Endothelial cell of umbilical vein (primary cell): Measurements from ENCODE around the gene PEG3. TPM values are rescaled to one million over a fixed set of nuclear protein-coding genes. Genes with fewer than 3 reads are reported as not detected.
A peak's percentile ranks its signal among the peaks of the same experiment; 100 is the strongest.

Experiments
- BruUV-seq: library from RNA; stranded (reverse); fragments of 400-500 nt; replicated peaks from 2 replicates; lab custom pipeline; 2021; lab: Mats Ljungman, UMichigan
- CTCF ChIA-PET: fragments of 300-600, 350-600 bp; sonication (Branson Sonifier 250); formaldehyde crosslinking; loops from one replicate; lab custom pipeline; 2021; ENCODE audit warnings: antibody characterized with exemption, inconsistent platforms; lab: Charles Lee
- POLR2A ChIA-PET: fragments of 300-600, 350-600 bp; sonication (Branson Sonifier 250); formaldehyde crosslinking; loops from one replicate; lab custom pipeline; 2021; ENCODE audit warnings: antibody characterized with exemption, inconsistent platforms; lab: Charles Lee
- DNase-seq: peaks from one replicate; pipeline ENCODE4 v3.0.0-alpha.2; 2011; ENCODE audit warnings: low read depth, low spot score
- FAIRE-seq: peaks from 2 replicates; lab custom pipeline; 2011; peaks lifted over from hg19 to GRCh38; lab: Jason Lieb, UNC
- H2AFZ ChIP-seq: 2 replicates; pipeline ENCODE4 v1.6.0; 2012; ENCODE audit warnings: low read depth, low read length, control low read depth, inconsistent platforms
- H3K27ac ChIP-seq: 2 replicates; pipeline ENCODE4 v1.5.1; 2011; ENCODE audit warnings: low read depth, mild to moderate bottlenecking, control low read depth, low read length, moderate library complexity; ENCODE audit not compliant: insufficient read depth
- H3K27me3 ChIP-seq, 2 experiments: 2 replicates each; pipeline versions ENCODE4 v1.6.0 to v1.6.1; 2011; ENCODE audit warnings: low read length in 2 of 2, mixed read lengths in 1 of 2; ENCODE audit not compliant: control insufficient read depth in 2 of 2, insufficient read depth in 2 of 2
- H3K36me3 ChIP-seq, 2 experiments: 2 replicates in 1 of 2; 3 replicates in 1 of 2; pipeline ENCODE4 v1.5.1; 2011; ENCODE audit warnings: low read length in 2 of 2, mild to moderate bottlenecking in 1 of 2, moderate library complexity in 1 of 2; ENCODE audit not compliant: control insufficient read depth in 2 of 2, insufficient read depth in 2 of 2; ENCODE audit errors: extremely low read depth in 1 of 2
- H3K4me1 ChIP-seq: 3 replicates; pipeline ENCODE4 v1.5.1; 2011; ENCODE audit warnings: mild to moderate bottlenecking, low read length; ENCODE audit not compliant: control insufficient read depth, insufficient read depth; ENCODE audit errors: extremely low read depth
- H3K4me2 ChIP-seq: 2 replicates; pipeline ENCODE4 v1.6.1; 2011; ENCODE audit warnings: low read length, control low read depth, mixed read lengths; ENCODE audit not compliant: insufficient read depth
- H3K4me3 ChIP-seq, 3 experiments: fragments of 200-600 bp in 1 of 3; sonication (generic), shearing (Covaris generic) in 1 of 3; replicated peaks in 1 of 3; 2 replicates each; pipeline ENCODE4 v1.5.1; 2011 to 2016; ENCODE audit warnings: control low read depth in 3 of 3, low read length in 3 of 3, mild to moderate bottlenecking in 2 of 3, inconsistent platforms in 1 of 3, low read depth in 1 of 3, moderate library complexity in 1 of 3; ENCODE audit not compliant: insufficient read depth in 1 of 3
- H3K79me2 ChIP-seq: 2 replicates; pipeline ENCODE4 v1.6.0; 2012; ENCODE audit warnings: low read length, inconsistent platforms; ENCODE audit not compliant: control insufficient read depth, insufficient read depth
- H3K9ac ChIP-seq: replicated peaks from 2 replicates; pipeline ENCODE3; 2011; ENCODE audit warnings: low read length, control low read depth; ENCODE audit not compliant: insufficient read depth; ENCODE audit errors: extremely low read depth
- H3K9me1 ChIP-seq: replicated peaks from 3 replicates; pipeline ENCODE4 v1.6.0; 2011; ENCODE audit warnings: mild to moderate bottlenecking, low read length; ENCODE audit not compliant: control insufficient read depth, insufficient read depth; ENCODE audit errors: extremely low read depth
- H3K9me3 ChIP-seq: replicated peaks from 2 replicates; pipeline ENCODE4 v1.5.1; 2012; ENCODE audit warnings: low read length, inconsistent platforms; ENCODE audit not compliant: control insufficient read depth, insufficient read depth
- H4K20me1 ChIP-seq: replicated peaks from 2 replicates; pipeline ENCODE3; 2011; ENCODE audit warnings: mild to moderate bottlenecking, low read length; ENCODE audit not compliant: control insufficient read depth, insufficient read depth; ENCODE audit errors: extremely low read depth
- EZH2 ChIP-seq: IDR thresholded peaks from 2 replicates; pipeline ENCODE4 v1.6.1; 2012; ENCODE audit warnings: borderline replicate concordance, low read depth, mild to moderate bottlenecking, moderate library complexity, low read length, inconsistent platforms; ENCODE audit not compliant: severe bottlenecking
- FOS ChIP-seq: IDR thresholded peaks from 2 replicates; pipeline ENCODE4 v1.6.1; 2011; ENCODE audit warnings: mild to moderate bottlenecking, low read length, moderate library complexity, borderline replicate concordance; ENCODE audit not compliant: insufficient read depth
- GATA2 ChIP-seq: IDR thresholded peaks from 2 replicates; pipeline ENCODE4 v1.7.0; 2011; ENCODE audit warnings: low read depth, mild to moderate bottlenecking, moderate library complexity, mixed read lengths, low read length; ENCODE audit not compliant: insufficient read length, insufficient read depth
- JUN ChIP-seq: IDR thresholded peaks from 2 replicates; pipeline ENCODE4 v1.6.1; 2011; ENCODE audit warnings: borderline replicate concordance, low read depth; ENCODE audit not compliant: insufficient read length, insufficient read depth
- MYC ChIP-seq: IDR thresholded peaks from one replicate; pipeline ENCODE4 v1.6.1; 2011; ENCODE audit warnings: mild to moderate bottlenecking, low read depth, low read length
- POLR2A ChIP-seq: IDR thresholded peaks from 2 replicates; pipeline ENCODE4 v1.6.1; 2012; ENCODE audit warnings: low read depth, mild to moderate bottlenecking, control low read depth, low read length
- POLR2AphosphoS5 ChIP-seq: IDR thresholded peaks from 2 replicates; pipeline ENCODE4 v1.6.1; 2012; ENCODE audit warnings: low read depth, mild to moderate bottlenecking, control low read depth, low read length, moderate library complexity; ENCODE audit not compliant: insufficient read depth
- dilution Hi-C: fragments of 300-500 bp; cut with MboI; formaldehyde crosslinking; loops from one replicate; pipeline ENCODE4 v1.15.0; 2019; ENCODE audit warnings: low sequenced_read_pairs; ENCODE audit not compliant: extremely low pct_ligation_motif_present
- intact Hi-C: fragments of 100-400 bp; cut with micrococcal nuclease; formaldehyde crosslinking; loops from one replicate; pipeline ENCODE4 v1.10.0; 2022
- polyA plus RNA-seq, 4 experiments: library from polyadenylated mRNA; depleted of rRNA in 3 of 4; stranded (reverse) in 3 of 4; unstranded in 1 of 4; fragments of >200 nt; gene quantifications; 2 replicates each; pipeline versions ENCODE4 v1.2.1 to v1.2.3, GENCODE V29; 2011 to 2012; ENCODE audit warnings: missing spikeins in 1 of 4
- total RNA-seq: library from RNA; stranded (reverse); gene quantifications from 2 replicates; pipeline ENCODE4 v1.2.3, GENCODE V29; 2021
- TF ChIP-seq, protein P1 (sequence below), 2 donors: IDR thresholded peaks; 1 replicate in 1 of 2; 2 replicates in 1 of 2; pipeline ENCODE4 v1.5.1; 2011; ENCODE audit warnings: low read length in 2 of 2, mild to moderate bottlenecking in 2 of 2, moderate library complexity in 2 of 2, control low read depth in 1 of 2, inconsistent platforms in 1 of 2, low read depth in 1 of 2; ENCODE audit not compliant: insufficient read depth in 1 of 2; ENCODE audit errors: extremely low read depth in 1 of 2
- TF ChIP-seq, protein P2 (sequence below): IDR thresholded peaks from 2 replicates; pipeline ENCODE4 v1.6.1; 2011; ENCODE audit not compliant: insufficient read depth, insufficient read length

The PEG3 gene
- total and polyA plus RNA-seq, 2 donors (not counting 3 experiments of a cell fraction or from before 2014, with no cell fraction given), result 0.27 TPM; not detected in 1

DNA sequence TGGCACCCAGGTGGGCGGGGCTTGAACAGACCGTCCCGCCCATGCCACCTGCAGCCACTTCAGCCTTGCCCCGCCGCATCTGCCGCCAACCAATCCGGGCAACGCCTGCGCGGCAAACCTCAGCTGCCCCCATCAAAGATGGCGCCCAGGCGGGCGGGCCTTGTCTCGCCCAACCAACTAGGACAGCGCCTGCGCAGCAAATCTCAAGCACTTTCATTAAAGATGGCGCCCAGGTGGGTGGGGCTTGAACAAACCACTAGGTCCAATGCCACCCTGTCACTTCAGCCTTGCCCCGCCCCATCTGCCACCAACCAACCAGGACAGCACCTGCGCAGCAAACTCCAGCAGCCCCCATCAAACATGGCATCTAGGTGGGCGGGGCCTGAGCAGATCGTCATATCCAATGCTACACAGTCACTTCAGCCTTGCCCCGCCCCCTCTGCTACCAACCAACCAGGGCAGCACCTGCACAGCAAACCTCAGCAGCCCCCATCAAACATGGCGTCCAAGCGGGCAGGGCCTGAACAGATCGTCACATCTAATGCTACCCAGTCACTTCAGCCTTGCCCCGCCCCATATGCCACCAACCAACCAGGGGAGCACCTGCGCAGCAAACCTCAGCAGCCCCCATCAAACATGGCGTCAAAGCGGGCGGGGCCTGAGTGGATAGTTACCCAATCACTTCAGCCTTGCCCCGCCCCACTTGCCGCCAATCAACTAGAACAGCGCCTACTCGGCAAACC lies 1.4 kb downstream of the PEG3 start:
- intact Hi-C loops (no loop called here), dilution Hi-C loops (no loop called here)
- H3K79me2 ChIP-seq, result no peaks in the 10 kb centered on the region
- ChIA-PET CTCF (no interaction called here), POLR2A (no interaction called here)
- H3K9ac ChIP-seq, result no peak overlapping the region
- H3K4me3 ChIP-seq, result no peak overlapping the region
- H3K4me1 ChIP-seq, result no peaks in the 10 kb centered on the region
- H3K4me2 ChIP-seq, result no peak overlapping the region
- TF ChIP-seq POLR2A (no peak), MYC (no peak), JUN (no peak), EZH2 (no peak), FOS (no peak), GATA2 (no peak), POLR2AphosphoS5 (no peak)
- TF ChIP-seq, protein P1, sequence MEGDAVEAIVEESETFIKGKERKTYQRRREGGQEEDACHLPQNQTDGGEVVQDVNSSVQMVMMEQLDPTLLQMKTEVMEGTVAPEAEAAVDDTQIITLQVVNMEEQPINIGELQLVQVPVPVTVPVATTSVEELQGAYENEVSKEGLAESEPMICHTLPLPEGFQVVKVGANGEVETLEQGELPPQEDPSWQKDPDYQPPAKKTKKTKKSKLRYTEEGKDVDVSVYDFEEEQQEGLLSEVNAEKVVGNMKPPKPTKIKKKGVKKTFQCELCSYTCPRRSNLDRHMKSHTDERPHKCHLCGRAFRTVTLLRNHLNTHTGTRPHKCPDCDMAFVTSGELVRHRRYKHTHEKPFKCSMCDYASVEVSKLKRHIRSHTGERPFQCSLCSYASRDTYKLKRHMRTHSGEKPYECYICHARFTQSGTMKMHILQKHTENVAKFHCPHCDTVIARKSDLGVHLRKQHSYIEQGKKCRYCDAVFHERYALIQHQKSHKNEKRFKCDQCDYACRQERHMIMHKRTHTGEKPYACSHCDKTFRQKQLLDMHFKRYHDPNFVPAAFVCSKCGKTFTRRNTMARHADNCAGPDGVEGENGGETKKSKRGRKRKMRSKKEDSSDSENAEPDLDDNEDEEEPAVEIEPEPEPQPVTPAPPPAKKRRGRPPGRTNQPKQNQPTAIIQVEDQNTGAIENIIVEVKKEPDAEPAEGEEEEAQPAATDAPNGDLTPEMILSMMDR (IDR thresholded peaks at IDR 0.05; ENCODE audit: extremely low read depth in 1 of 2, insufficient read depth in 1 of 2, low read depth in 1 of 2, low read length in 2 of 2), result no peak
- TF ChIP-seq, protein P2, sequence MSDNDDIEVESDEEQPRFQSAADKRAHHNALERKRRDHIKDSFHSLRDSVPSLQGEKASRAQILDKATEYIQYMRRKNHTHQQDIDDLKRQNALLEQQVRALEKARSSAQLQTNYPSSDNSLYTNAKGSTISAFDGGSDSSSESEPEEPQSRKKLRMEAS, result no peak
- H2AFZ ChIP-seq, result no peak overlapping the region
- FAIRE-seq (no peak), DNase-seq (peak; percentile 16)
- H3K9me1 ChIP-seq, result no peaks in the 10 kb centered on the region
- H4K20me1 ChIP-seq, result no peaks in the 10 kb centered on the region
- H3K36me3 ChIP-seq, result no peaks in the 10 kb centered on the region
- no peak overlapping the region for H3K27ac ChIP-seq
- BruUV-seq, result no TSS peak
- H3K27me3 ChIP-seq, result no peaks in the 10 kb centered on the region
- no peaks in the 10 kb centered on the region for H3K9me3 ChIP-seq
